K562 (cell line): Measurements from ENCODE around the gene NUDT14.

Experiments used
- JUNB ChIP-seq: fragments of 450-650 bp; formaldehyde crosslinking; conservative IDR thresholded peaks from 2 replicates; pipeline ENCODE4 v1.4.0; 2020; ENCODE audit warnings: mild to moderate bottlenecking
- POLR2A ChIP-seq: fragments of 450-650 bp; conservative IDR thresholded peaks from 2 replicates; pipeline ENCODE4 v1.6.1; 2016
- STAG1 ChIP-seq: sonication (generic); formaldehyde crosslinking; IDR thresholded peaks from 2 replicates; pipeline ENCODE4 v1.5.0; 2020; ENCODE audit warnings: missing genetic modification reagents, borderline replicate concordance
- YY1 ChIP-seq, 3 experiments: IDR thresholded peaks; 2 replicates each; pipeline ENCODE4 v1.6.1; 2011; ENCODE audit warnings: low read length in 2 of 3, mild to moderate bottlenecking in 2 of 3, moderate library complexity in 2 of 3, borderline replicate concordance in 1 of 3, control low read depth in 1 of 3, low read depth in 1 of 3; ENCODE audit not compliant: insufficient read depth in 3 of 3, insufficient replicate concordance in 2 of 3, control insufficient read depth in 1 of 3, insufficient read length in 1 of 3; ENCODE audit errors: extremely low read depth in 1 of 3
- TF ChIP-seq, protein P1 (sequence below), 3 experiments: IDR thresholded peaks in 2 of 3; conservative IDR thresholded peaks in 1 of 3; 2 replicates each; pipeline ENCODE4 v1.5.1; 2011 to 2012; ENCODE audit warnings: low read length in 3 of 3, mild to moderate bottlenecking in 3 of 3, control low read depth in 2 of 3, improper control_type of control experiment in 1 of 3, inconsistent platforms in 1 of 3, low read depth in 1 of 3, mixed read lengths in 1 of 3, moderate library complexity in 1 of 3; ENCODE audit not compliant: insufficient read depth in 2 of 3
- TF ChIP-seq, protein P2 (sequence below), 2 experiments: IDR thresholded peaks; 2 replicates each; pipeline ENCODE4 v1.6.1; 2012; ENCODE audit warnings: improper control_type of control experiment in 2 of 2, low read depth in 2 of 2, low read length in 2 of 2, borderline replicate concordance in 1 of 2

DNA sequence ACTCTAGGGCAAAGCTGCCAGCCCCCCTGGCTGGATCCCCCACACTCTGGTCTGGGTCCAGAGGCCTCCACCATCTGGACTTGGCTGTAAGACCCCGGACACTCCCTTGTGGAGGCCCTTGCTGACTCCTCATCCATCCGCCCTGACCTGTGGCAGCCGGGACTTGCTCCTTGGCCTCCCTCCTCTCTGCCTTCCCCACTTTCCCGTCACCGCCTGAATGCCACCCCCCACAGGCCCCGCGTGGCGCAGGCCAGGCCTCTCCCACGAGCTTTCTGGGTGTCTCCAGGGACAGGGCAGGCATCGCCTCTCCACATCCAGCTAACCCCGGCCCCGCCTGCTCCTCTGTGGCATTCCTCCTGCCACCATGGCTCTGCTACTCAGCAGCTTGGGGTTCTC, 26.6 kb downstream of the NUDT14 start:
- TF ChIP-seq, protein P1, sequence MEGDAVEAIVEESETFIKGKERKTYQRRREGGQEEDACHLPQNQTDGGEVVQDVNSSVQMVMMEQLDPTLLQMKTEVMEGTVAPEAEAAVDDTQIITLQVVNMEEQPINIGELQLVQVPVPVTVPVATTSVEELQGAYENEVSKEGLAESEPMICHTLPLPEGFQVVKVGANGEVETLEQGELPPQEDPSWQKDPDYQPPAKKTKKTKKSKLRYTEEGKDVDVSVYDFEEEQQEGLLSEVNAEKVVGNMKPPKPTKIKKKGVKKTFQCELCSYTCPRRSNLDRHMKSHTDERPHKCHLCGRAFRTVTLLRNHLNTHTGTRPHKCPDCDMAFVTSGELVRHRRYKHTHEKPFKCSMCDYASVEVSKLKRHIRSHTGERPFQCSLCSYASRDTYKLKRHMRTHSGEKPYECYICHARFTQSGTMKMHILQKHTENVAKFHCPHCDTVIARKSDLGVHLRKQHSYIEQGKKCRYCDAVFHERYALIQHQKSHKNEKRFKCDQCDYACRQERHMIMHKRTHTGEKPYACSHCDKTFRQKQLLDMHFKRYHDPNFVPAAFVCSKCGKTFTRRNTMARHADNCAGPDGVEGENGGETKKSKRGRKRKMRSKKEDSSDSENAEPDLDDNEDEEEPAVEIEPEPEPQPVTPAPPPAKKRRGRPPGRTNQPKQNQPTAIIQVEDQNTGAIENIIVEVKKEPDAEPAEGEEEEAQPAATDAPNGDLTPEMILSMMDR (IDR thresholded peaks at IDR 0.05 in 2 of 3, conservative IDR thresholded peaks at IDR 0.05 in 1 of 3; ENCODE audit: insufficient read depth in 2 of 3, low read depth in 1 of 3, low read length in 3 of 3): no peak
- no peak for TF ChIP-seq STAG1 (CRISPR knock-in tag)
- TF ChIP-seq POLR2A: no peak
- no peak for TF ChIP-seq YY1 (IDR thresholded peaks at IDR 0.05; ENCODE audit: borderline replicate concordance in 1 of 3, control insufficient read depth in 1 of 3, extremely low read depth in 1 of 3, insufficient read depth in 3 of 3, insufficient read length in 1 of 3, insufficient replicate concordance in 2 of 3, low read depth in 1 of 3, low read length in 2 of 3)
- no peak for TF ChIP-seq JUNB (CRISPR knock-in tag)
- TF ChIP-seq, protein P2, sequence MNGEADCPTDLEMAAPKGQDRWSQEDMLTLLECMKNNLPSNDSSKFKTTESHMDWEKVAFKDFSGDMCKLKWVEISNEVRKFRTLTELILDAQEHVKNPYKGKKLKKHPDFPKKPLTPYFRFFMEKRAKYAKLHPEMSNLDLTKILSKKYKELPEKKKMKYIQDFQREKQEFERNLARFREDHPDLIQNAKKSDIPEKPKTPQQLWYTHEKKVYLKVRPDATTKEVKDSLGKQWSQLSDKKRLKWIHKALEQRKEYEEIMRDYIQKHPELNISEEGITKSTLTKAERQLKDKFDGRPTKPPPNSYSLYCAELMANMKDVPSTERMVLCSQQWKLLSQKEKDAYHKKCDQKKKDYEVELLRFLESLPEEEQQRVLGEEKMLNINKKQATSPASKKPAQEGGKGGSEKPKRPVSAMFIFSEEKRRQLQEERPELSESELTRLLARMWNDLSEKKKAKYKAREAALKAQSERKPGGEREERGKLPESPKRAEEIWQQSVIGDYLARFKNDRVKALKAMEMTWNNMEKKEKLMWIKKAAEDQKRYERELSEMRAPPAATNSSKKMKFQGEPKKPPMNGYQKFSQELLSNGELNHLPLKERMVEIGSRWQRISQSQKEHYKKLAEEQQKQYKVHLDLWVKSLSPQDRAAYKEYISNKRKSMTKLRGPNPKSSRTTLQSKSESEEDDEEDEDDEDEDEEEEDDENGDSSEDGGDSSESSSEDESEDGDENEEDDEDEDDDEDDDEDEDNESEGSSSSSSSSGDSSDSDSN (IDR thresholded peaks at IDR 0.05; ENCODE audit: borderline replicate concordance in 1 of 2, low read depth in 2 of 2, low read length in 2 of 2): no peak
